Measurements from ENCODE around the gene FBXO42. TPM values are rescaled to one million over a fixed set of nuclear protein-coding genes. Genes with fewer than 3 reads are reported as not detected.

FBXO42 gene
- total and polyA plus RNA-seq, 9 of the 15 experiments (the other 6 are each of a cell fraction or from before 2014, with no cell fraction given): 7.2 to 24.8 (median 17.4) TPM

DNA sequence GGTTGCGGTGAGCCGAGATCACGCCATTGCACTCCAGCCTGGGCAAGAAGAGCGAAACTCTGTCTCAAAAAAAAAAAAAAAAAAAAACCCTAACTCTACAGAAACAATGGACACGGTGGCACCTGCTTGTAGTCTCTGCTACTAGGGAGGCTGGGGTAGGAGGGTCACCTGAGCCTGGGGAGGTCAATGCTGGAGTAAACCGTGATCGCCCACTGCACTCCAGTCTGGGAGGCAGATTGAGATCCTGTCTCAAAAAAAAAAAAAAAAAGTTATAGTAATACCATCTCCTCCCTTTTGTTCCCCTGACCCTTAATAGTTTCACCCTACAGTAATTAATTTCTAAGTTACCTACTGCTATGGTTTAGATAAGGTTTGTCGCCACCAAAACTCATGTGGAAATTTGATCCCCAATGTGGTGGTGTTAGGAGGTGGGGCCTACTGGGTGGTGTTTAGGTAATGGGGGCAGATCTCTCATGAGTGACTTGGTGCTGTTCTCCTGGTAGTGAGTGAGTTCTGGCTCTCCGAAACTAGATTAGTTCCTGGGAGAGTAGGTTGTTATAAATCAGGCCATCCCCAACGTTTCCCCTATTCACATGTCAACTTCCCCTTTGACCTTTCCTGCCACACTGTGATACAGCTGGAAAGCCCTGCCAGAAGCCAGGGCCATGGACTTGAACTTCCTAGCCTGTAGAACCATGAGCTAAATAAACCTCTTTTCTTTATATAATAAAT, 9.8 kb downstream of the FBXO42 start (continued):
- TF ChIP-seq HNRNPL (IDR thresholded peaks at IDR 0.05; ENCODE audit: low read depth, low read length) (no peak), MTA1 (IDR thresholded peaks at IDR 0.05; ENCODE audit: borderline replicate concordance) (no peak), RB1 (IDR thresholded peaks at IDR 0.05; ENCODE audit: low read depth) (no peak), HMBOX1 (IDR thresholded peaks at IDR 0.05) (peak; percentile 93), ZNF766 (CRISPR knock-in tag; conservative IDR thresholded peaks at IDR 0.05) (peak; percentile 99), HNRNPH1 (optimal IDR thresholded peaks at IDR 0.05; ENCODE audit: low read depth, low read length) (no peak), RBBP5 (IDR thresholded peaks at IDR 0.05; ENCODE audit: borderline replicate concordance, insufficient read depth, low read length, poor library complexity, severe bottlenecking) (no peak), ZNF512 (tag; IDR thresholded peaks at IDR 0.05) (no peak), CREBBP (IDR thresholded peaks at IDR 0.05; ENCODE audit: low read depth, low read length) (no peak), POLR2G (IDR thresholded peaks at IDR 0.05; ENCODE audit: low read depth, low read length) (no peak), RCOR1 (IDR thresholded peaks at IDR 0.05; ENCODE audit: borderline replicate concordance in 1 of 2, low read depth in 2 of 2, low read length in 2 of 2) (peak in 1 of 2 experiments; percentile 58; a peak in 1 of 4 replicates), ZNF780A (CRISPR knock-in tag; IDR thresholded peaks at IDR 0.05) (no peak), OTX1 (CRISPR knock-in tag; IDR thresholded peaks at IDR 0.05) (no peak), CHCHD3 (CRISPR knock-in tag; IDR thresholded peaks at IDR 0.05) (no peak), FOXO4 (CRISPR knock-in tag; IDR thresholded peaks at IDR 0.05) (no peak), SMAD1 (IDR thresholded peaks at IDR 0.05; ENCODE audit: low read depth, low read length, partially characterized antibody) (no peak)
- TF ChIP-seq, protein P1, sequence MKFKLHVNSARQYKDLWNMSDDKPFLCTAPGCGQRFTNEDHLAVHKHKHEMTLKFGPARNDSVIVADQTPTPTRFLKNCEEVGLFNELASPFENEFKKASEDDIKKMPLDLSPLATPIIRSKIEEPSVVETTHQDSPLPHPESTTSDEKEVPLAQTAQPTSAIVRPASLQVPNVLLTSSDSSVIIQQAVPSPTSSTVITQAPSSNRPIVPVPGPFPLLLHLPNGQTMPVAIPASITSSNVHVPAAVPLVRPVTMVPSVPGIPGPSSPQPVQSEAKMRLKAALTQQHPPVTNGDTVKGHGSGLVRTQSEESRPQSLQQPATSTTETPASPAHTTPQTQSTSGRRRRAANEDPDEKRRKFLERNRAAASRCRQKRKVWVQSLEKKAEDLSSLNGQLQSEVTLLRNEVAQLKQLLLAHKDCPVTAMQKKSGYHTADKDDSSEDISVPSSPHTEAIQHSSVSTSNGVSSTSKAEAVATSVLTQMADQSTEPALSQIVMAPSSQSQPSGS (CRISPR knock-in tag; IDR thresholded peaks at IDR 0.05): no peak
- TF ChIP-seq, protein P2, sequence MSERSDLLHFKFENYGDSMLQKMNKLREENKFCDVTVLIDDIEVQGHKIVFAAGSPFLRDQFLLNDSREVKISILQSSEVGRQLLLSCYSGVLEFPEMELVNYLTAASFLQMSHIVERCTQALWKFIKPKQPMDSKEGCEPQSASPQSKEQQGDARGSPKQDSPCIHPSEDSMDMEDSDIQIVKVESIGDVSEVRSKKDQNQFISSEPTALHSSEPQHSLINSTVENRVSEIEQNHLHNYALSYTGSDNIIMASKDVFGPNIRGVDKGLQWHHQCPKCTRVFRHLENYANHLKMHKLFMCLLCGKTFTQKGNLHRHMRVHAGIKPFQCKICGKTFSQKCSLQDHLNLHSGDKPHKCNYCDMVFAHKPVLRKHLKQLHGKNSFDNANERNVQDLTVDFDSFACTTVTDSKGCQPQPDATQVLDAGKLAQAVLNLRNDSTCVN (CRISPR knock-in tag; IDR thresholded peaks at IDR 0.05): no peak
- TF ChIP-seq, protein P3, sequence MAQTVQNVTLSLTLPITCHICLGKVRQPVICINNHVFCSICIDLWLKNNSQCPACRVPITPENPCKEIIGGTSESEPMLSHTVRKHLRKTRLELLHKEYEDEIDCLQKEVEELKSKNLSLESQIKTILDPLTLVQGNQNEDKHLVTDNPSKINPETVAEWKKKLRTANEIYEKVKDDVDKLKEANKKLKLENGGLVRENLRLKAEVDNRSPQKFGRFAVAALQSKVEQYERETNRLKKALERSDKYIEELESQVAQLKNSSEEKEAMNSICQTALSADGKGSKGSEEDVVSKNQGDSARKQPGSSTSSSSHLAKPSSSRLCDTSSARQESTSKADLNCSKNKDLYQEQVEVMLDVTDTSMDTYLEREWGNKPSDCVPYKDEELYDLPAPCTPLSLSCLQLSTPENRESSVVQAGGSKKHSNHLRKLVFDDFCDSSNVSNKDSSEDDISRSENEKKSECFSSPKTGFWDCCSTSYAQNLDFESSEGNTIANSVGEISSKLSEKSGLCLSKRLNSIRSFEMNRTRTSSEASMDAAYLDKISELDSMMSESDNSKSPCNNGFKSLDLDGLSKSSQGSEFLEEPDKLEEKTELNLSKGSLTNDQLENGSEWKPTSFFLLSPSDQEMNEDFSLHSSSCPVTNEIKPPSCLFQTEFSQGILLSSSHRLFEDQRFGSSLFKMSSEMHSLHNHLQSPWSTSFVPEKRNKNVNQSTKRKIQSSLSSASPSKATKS (CRISPR knock-in tag; IDR thresholded peaks at IDR 0.05): no peak

Measured in K562 (cell line).